HCT116 (cell line): Measurements from ENCODE around the gene RPLP1. TPM values are rescaled to one million over a fixed set of nuclear protein-coding genes. Genes with fewer than 3 reads are reported as not detected.

Source experiments
- ATAC-seq: fragments of 200-7000 bp; cut with Tn5 transposase; 2 replicates; pipeline ENCODE4 v1.9.1; 2020; ENCODE audit warnings: mild to moderate bottlenecking, moderate library complexity
- BruUV-seq: library from RNA; stranded (reverse); fragments of 400-500 nt; replicated peaks from 2 replicates; lab custom pipeline; 2021; lab: Mats Ljungman, UMichigan
- CTCF ChIA-PET: fragments of 300-600 bp; sonication (Branson Sonifier 250); formaldehyde crosslinking; loops from one replicate; lab custom pipeline; 2021; ENCODE audit warnings: antibody characterized with exemption; lab: Charles Lee
- POLR2A ChIA-PET: fragments of 300-600, 350-600 bp; sonication (Branson Sonifier 250); formaldehyde crosslinking; loops from one replicate; lab custom pipeline; 2021; ENCODE audit warnings: antibody characterized with exemption; lab: Charles Lee
- RAD21 ChIA-PET, 2 experiments: fragments of 300-600 bp; sonication (Branson Sonifier 250); formaldehyde crosslinking; loops; one replicate each; lab custom pipeline; 2023; ENCODE audit warnings: low total read pairs in 2 of 2; ENCODE audit not compliant: uncharacterized antibody in 2 of 2, unreplicated experiment in 2 of 2, low non-redundant PET in 1 of 2; lab: Charles Lee
- DNase-seq: peaks from one replicate; pipeline ENCODE4 v3.0.0-alpha.2; 2010; ENCODE audit warnings: low read depth, low spot score
- H2AFZ ChIP-seq: fragments of 200-600 bp; shearing (Covaris generic), sonication (generic); 2 replicates; pipeline ENCODE4 v1.6.1; 2017; ENCODE audit warnings: low read depth, mixed run types, mixed read lengths, antibody characterized with exemption, low read length; ENCODE audit not compliant: poor library complexity, severe bottlenecking
- H3K27ac ChIP-seq: 2 replicates; pipeline ENCODE4 v1.5.1; 2012; ENCODE audit warnings: low read depth, low read length
- H3K27me3 ChIP-seq: fragments of 200-600 bp; sonication (generic); 2 replicates; pipeline ENCODE4 v1.6.1; 2016; ENCODE audit warnings: mixed run types, low read length, mixed read lengths; ENCODE audit not compliant: insufficient read depth
- H3K36me3 ChIP-seq, 2 experiments: fragments of 200-500 bp in 1 of 2; fragments of 200-600 bp in 1 of 2; sonication (Bioruptor generic) in 1 of 2; sonication (generic) in 1 of 2; 2 replicates each; pipeline versions ENCODE4 v1.5.1 to v1.6.1; 2014 to 2016; ENCODE audit warnings: low read length in 2 of 2, inconsistent platforms in 1 of 2, mixed read lengths in 1 of 2, mixed run types in 1 of 2; ENCODE audit not compliant: insufficient read depth in 2 of 2, control insufficient read depth in 1 of 2
- H3K4me1 ChIP-seq, 2 experiments: fragments of 200-600 bp in 1 of 2; sonication (generic) in 1 of 2; 2 replicates each; pipeline versions ENCODE4 v1.5.1 to v1.6.1; 2012 to 2017; ENCODE audit warnings: low read length in 2 of 2, inconsistent platforms in 1 of 2, mild to moderate bottlenecking in 1 of 2, mixed read lengths in 1 of 2, mixed run types in 1 of 2, moderate library complexity in 1 of 2; ENCODE audit not compliant: insufficient read depth in 2 of 2, control insufficient read depth in 1 of 2
- H3K4me2 ChIP-seq: fragments of 200-600 bp; sonication (generic); 2 replicates; pipeline ENCODE4 v1.6.1; 2017; ENCODE audit warnings: mixed run types, low read length, mixed read lengths
- H3K4me3 ChIP-seq, 2 experiments: fragments of 200-600 bp in 1 of 2; sonication (generic) in 1 of 2; replicated peaks in 1 of 2; 2 replicates each; pipeline ENCODE4 v1.5.1; 2011 to 2016; ENCODE audit warnings: low read length in 2 of 2, control low read depth in 1 of 2, low read depth in 1 of 2, mild to moderate bottlenecking in 1 of 2, mixed read lengths in 1 of 2, mixed run types in 1 of 2
- H3K79me2 ChIP-seq: fragments of 200-600 bp; sonication (generic); 2 replicates; pipeline ENCODE4 v1.6.1; 2017; ENCODE audit warnings: mild to moderate bottlenecking, mixed run types, low read length, moderate library complexity, mixed read lengths; ENCODE audit not compliant: insufficient read depth
- H3K9ac ChIP-seq: fragments of 200-600 bp; sonication (generic); 2 replicates; pipeline ENCODE4 v1.6.1; 2016; ENCODE audit warnings: low read length, mixed read lengths
- H3K9me2 ChIP-seq: fragments of 200-600 bp; sonication (generic), shearing (Covaris generic); 2 replicates; pipeline ENCODE4 v1.6.1; 2017; ENCODE audit warnings: mixed run types, mild to moderate bottlenecking, moderate library complexity; ENCODE audit not compliant: insufficient read depth
- H3K9me3 ChIP-seq, 2 experiments: fragments of 200-500 bp in 1 of 2; fragments of 200-600 bp in 1 of 2; sonication (Bioruptor generic) in 1 of 2; sonication (generic) in 1 of 2; 2 replicates each; pipeline ENCODE4 v1.6.1; 2014 to 2017; ENCODE audit warnings: low read length in 2 of 2, mixed read lengths in 2 of 2, inconsistent platforms in 1 of 2, low read depth in 1 of 2, mild to moderate bottlenecking in 1 of 2, mixed run types in 1 of 2, moderate library complexity in 1 of 2; ENCODE audit not compliant: control insufficient read depth in 1 of 2, insufficient read depth in 1 of 2
- H4K20me1 ChIP-seq: fragments of 200-600 bp; sonication (generic), shearing (Covaris generic); 2 replicates; pipeline ENCODE4 v1.6.1; 2017; ENCODE audit warnings: mixed run types, mild to moderate bottlenecking, moderate library complexity; ENCODE audit not compliant: insufficient read depth
- EGR1 ChIP-seq: IDR thresholded peaks from 2 replicates; pipeline ENCODE4 v1.6.1; 2012; ENCODE audit warnings: low read depth
- ELF1 ChIP-seq: IDR thresholded peaks from 2 replicates; pipeline ENCODE4 v1.6.1; 2012; ENCODE audit warnings: low read depth, borderline replicate concordance
- EZH2 ChIP-seq: fragments of 200-600 bp; sonication (generic); IDR thresholded peaks from 2 replicates; pipeline ENCODE4 v1.6.1; 2017; ENCODE audit warnings: antibody characterized with exemption, mixed run types
- FOSL1 ChIP-seq: IDR thresholded peaks from 2 replicates; pipeline ENCODE4 v1.6.1; 2012; ENCODE audit warnings: low read depth
- JUND ChIP-seq: IDR thresholded peaks from 2 replicates; pipeline ENCODE4 v1.6.1; 2012
- POLR2A ChIP-seq: IDR thresholded peaks from 2 replicates; pipeline ENCODE4 v1.7.0; 2011; ENCODE audit warnings: borderline replicate concordance; ENCODE audit not compliant: insufficient read depth, insufficient read length; ENCODE audit errors: extremely low read depth
- SP1 ChIP-seq: IDR thresholded peaks from 2 replicates; pipeline ENCODE4 v1.6.1; 2012; ENCODE audit warnings: low read depth
- YY1 ChIP-seq: IDR thresholded peaks from 2 replicates; pipeline ENCODE4 v1.6.1; 2011; ENCODE audit warnings: low read length, low read depth, moderate library complexity, mild to moderate bottlenecking; ENCODE audit not compliant: insufficient replicate concordance; ENCODE audit errors: extremely low read depth
- ZFX ChIP-seq: fragments of 450-650 bp; IDR thresholded peaks from 2 replicates; pipeline ENCODE4 v1.6.1; 2017
- ZNF274 ChIP-seq: fragments of 200-500 bp; sonication (Bioruptor generic); IDR thresholded peaks from 2 replicates; pipeline ENCODE4 v1.6.1; 2014; ENCODE audit warnings: mild to moderate bottlenecking, low read depth, low read length, inconsistent platforms
- intact Hi-C: fragments of 100-400 bp; cut with micrococcal nuclease; formaldehyde crosslinking; loops from 2 replicates; pipeline ENCODE4 v1.10.0; 2022
- total RNA-seq: library from RNA; stranded (reverse); gene quantifications from one replicate; pipeline ENCODE4 v1.2.1, GENCODE V29; 2021; ENCODE audit not compliant: unreplicated experiment
- TF ChIP-seq, protein P1 (sequence below): IDR thresholded peaks from 2 replicates; pipeline ENCODE4 v1.6.1; 2011; ENCODE audit warnings: mild to moderate bottlenecking, low read length, moderate library complexity; ENCODE audit not compliant: insufficient replicate concordance; ENCODE audit errors: extremely low read depth
- TF ChIP-seq, protein P2 (sequence below): IDR thresholded peaks from 2 replicates; pipeline ENCODE4 v1.6.1; 2012; ENCODE audit warnings: low read depth
- TF ChIP-seq, protein P3 (sequence below): IDR thresholded peaks from 2 replicates; pipeline ENCODE4 v1.6.1; 2012

Gene RPLP1
- total RNA-seq, 1 experiment from 2014 or later: 3,138 TPM

DNA sequence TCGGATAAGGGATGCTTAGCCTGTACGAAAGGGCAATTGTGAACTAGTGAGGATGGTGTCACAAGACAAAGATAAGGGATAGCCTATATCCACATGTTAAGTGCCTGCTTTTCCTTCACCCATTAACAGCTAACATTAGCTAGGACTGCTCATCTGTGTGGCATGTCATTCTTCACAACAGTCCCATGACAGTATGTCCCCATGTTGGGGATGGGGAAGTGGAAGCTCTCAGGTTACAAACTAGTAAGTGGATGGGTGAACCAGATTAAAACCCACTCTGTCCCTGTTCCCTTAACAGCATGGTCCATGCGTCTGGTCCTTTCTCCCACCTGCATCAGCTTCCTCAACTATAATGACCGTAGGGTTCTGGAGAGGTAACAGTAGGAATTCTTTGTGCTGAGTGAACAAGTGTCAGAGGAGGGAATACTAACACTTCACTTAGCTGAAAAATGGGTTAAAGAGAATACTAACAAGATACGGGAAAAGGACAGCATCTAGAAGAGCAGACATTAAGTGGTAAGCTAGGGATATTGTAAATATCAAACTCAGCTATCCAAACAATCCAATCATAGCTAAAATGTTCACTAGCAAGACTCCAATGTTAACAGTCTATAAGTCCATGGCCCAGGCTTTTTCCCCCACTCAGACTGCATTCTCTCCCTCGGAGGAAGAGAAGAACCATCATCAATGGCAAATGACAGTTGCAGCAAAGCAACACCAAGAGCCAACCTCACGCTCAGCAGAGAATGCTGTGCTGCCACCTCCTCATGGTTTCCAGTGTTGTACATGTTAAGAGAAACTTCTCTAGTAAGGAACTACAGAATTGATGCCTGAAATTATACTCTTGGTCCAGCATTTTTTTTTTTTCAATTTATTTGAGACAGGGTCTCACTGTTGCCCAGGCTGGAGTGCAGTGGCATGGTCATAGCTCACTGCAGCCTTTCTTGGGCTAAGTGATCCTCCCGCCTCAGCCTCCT is 5.0 kb downstream of the RPLP1 start:
- Histone ChIP-seq H4K20me1 (peaks cover 34% of the 10 kb centered on the region; the same call in 1 of the 2 replicates), H3K36me3 (peaks cover 27 to 41% of the 10 kb centered on the region in 2 experiments), H3K79me2 (peaks cover 34% of the 10 kb centered on the region), H3K9me2 (no peaks in the 10 kb centered on the region), H2AFZ (no peak overlapping the region), H3K9ac (no peak overlapping the region), H3K4me1 (peaks cover 10 to 21% of the 10 kb centered on the region in 2 experiments; a peak in 3 of 4 replicates), H3K27ac (peak overlapping the region; percentile 21; the same call in 1 of the 2 replicates), H3K4me2 (no peak overlapping the region), H3K27me3 (no peaks in the 10 kb centered on the region), H3K9me3 (no peaks in the 10 kb centered on the region), H3K4me3 (no peak overlapping the region)
- RAD21 ChIA-PET: no interaction called here
- BruUV-seq: no TSS peak
- intact Hi-C loops: no loop called here
- ATAC-seq: peak; percentile 22
- TF ChIP-seq JUND (0 out of 2 replicates have a peak, but pooled peaks have one; percentile 7), ELF1 (no peak), ZNF274 (no peak)
- POLR2A ChIA-PET: interaction anchor here (0.8 to 1.3 kb wide), 2 partner anchors 8 to 398 kb away, joined by 3 read pairs; no protein-coding TSS in a partner anchor
- CTCF ChIA-PET: no interaction called here
- no peak for DNase-seq

DNA sequence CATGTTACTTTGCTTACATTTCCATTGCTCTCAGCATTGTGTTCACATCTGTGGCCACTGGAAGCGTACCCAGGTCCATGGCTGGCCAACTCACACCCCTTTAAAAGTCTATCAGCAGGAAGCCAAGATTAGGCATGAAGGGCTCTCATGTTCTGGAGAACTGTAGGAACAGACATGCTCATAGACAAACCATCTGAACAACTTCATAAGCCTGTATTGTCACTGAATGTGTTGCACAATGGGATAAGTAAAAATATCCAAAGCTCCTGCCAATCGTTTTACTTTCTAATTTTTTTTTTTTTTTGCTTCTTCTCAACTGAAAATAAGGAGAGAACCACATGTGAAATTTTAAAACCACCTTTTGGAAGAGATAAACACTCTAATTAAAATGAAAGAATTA is 6.4 kb downstream of the RPLP1 start:
- peaks cover 20% of the 10 kb centered on the region for H3K79me2 ChIP-seq
- DNase-seq (no peak), ATAC-seq (no peak)
- no peak overlapping the region for H2AFZ ChIP-seq
- CTCF ChIA-PET: no interaction called here
- no peak overlapping the region for H3K27ac ChIP-seq
- H3K4me2 ChIP-seq: no peak overlapping the region
- RAD21 ChIA-PET: no interaction called here
- no peak overlapping the region for H3K9ac ChIP-seq
- BruUV-seq: no TSS peak
- H3K4me1 ChIP-seq: peaks cover 16 to 29% of the 10 kb centered on the region in 2 experiments
- H3K4me3 ChIP-seq: no peak overlapping the region
- intact Hi-C loops: no loop called here
- H4K20me1 ChIP-seq: peaks cover 24% of the 10 kb centered on the region; the same call in 1 of the 2 replicates
- no peaks in the 10 kb centered on the region for H3K27me3 ChIP-seq
- no peaks in the 10 kb centered on the region for H3K9me3 ChIP-seq
- peaks cover 20 to 27% of the 10 kb centered on the region in 2 experiments; a peak in 3 of 4 replicates for H3K36me3 ChIP-seq
- POLR2A ChIA-PET: no interaction called here
- H3K9me2 ChIP-seq: no peaks in the 10 kb centered on the region
- TF ChIP-seq POLR2A (no peak), ZNF274 (no peak), YY1 (no peak), SP1 (no peak), EZH2 (no peak), ZFX (no peak), FOSL1 (no peak), ELF1 (no peak), EGR1 (no peak)
- TF ChIP-seq, protein P1, sequence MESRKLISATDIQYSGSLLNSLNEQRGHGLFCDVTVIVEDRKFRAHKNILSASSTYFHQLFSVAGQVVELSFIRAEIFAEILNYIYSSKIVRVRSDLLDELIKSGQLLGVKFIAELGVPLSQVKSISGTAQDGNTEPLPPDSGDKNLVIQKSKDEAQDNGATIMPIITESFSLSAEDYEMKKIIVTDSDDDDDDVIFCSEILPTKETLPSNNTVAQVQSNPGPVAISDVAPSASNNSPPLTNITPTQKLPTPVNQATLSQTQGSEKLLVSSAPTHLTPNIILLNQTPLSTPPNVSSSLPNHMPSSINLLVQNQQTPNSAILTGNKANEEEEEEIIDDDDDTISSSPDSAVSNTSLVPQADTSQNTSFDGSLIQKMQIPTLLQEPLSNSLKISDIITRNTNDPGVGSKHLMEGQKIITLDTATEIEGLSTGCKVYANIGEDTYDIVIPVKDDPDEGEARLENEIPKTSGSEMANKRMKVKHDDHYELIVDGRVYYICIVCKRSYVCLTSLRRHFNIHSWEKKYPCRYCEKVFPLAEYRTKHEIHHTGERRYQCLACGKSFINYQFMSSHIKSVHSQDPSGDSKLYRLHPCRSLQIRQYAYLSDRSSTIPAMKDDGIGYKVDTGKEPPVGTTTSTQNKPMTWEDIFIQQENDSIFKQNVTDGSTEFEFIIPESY: no peak
- TF ChIP-seq, protein P2, sequence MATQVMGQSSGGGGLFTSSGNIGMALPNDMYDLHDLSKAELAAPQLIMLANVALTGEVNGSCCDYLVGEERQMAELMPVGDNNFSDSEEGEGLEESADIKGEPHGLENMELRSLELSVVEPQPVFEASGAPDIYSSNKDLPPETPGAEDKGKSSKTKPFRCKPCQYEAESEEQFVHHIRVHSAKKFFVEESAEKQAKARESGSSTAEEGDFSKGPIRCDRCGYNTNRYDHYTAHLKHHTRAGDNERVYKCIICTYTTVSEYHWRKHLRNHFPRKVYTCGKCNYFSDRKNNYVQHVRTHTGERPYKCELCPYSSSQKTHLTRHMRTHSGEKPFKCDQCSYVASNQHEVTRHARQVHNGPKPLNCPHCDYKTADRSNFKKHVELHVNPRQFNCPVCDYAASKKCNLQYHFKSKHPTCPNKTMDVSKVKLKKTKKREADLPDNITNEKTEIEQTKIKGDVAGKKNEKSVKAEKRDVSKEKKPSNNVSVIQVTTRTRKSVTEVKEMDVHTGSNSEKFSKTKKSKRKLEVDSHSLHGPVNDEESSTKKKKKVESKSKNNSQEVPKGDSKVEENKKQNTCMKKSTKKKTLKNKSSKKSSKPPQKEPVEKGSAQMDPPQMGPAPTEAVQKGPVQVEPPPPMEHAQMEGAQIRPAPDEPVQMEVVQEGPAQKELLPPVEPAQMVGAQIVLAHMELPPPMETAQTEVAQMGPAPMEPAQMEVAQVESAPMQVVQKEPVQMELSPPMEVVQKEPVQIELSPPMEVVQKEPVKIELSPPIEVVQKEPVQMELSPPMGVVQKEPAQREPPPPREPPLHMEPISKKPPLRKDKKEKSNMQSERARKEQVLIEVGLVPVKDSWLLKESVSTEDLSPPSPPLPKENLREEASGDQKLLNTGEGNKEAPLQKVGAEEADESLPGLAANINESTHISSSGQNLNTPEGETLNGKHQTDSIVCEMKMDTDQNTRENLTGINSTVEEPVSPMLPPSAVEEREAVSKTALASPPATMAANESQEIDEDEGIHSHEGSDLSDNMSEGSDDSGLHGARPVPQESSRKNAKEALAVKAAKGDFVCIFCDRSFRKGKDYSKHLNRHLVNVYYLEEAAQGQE: no peak
- TF ChIP-seq, protein P3, sequence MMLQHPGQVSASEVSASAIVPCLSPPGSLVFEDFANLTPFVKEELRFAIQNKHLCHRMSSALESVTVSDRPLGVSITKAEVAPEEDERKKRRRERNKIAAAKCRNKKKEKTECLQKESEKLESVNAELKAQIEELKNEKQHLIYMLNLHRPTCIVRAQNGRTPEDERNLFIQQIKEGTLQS: no peak
